Measurements from ENCODE around the gene PCARE.

DNA sequence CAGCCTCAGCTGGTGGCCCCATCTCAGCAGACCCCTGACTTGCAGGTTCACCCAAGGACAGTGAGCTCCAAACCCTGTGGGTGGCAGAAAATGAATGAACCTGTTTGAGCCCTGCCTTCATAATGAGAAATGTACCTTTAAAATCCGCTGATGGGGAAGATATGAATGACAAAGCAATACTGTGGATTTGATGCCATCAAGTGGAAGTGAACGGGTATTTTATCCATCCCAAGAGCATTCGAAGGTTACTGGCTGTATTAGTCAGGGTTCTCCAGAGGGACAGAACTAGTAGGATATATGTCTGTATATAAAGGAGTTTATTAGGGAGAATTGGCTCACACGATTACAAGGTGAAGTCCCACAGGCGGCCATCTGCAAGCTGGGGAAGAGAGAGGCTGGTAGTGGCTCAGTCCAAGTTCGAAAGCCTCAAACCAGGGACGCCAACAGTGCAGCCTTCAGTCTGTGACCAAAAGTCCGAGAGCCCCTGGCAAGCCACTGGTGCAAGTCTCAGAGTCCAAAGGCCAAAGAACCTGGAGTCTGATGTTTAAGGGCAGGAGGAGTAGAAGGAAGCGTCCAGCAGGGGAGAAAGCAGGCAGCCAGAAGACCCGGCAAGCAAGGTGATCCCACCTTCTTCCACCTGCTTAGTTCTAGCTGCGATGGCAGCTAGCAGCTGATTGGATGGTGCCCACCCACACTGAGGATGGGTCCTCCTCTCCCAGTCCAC, 61.1 kb downstream of the PCARE start:
- TF ChIP-seq ZBTB7A (tag by site-specific recombination; IDR thresholded peaks at IDR 0.05; ENCODE audit: low read depth) (no peak), ZNF777 (tag by site-specific recombination; IDR thresholded peaks at IDR 0.05; ENCODE audit: borderline replicate concordance) (no peak), ZSCAN23 (tag by site-specific recombination; IDR thresholded peaks at IDR 0.05) (no peak), ZNF571 (tag by site-specific recombination; IDR thresholded peaks at IDR 0.05) (no peak), ZNF785 (tag by site-specific recombination; IDR thresholded peaks at IDR 0.05) (no peak), ZNF530 (tag by site-specific recombination; IDR thresholded peaks at IDR 0.05; ENCODE audit: low read depth) (no peak), ZNF274 (IDR thresholded peaks at IDR 0.05; ENCODE audit: low read length) (no peak), ZNF274 (tag by site-specific recombination; IDR thresholded peaks at IDR 0.05; ENCODE audit: borderline replicate concordance) (no peak), SP2 (tag by site-specific recombination; IDR thresholded peaks at IDR 0.05) (no peak), ZNF768 (tag by site-specific recombination; IDR thresholded peaks at IDR 0.05) (no peak)
- TF ChIP-seq, protein P1, sequence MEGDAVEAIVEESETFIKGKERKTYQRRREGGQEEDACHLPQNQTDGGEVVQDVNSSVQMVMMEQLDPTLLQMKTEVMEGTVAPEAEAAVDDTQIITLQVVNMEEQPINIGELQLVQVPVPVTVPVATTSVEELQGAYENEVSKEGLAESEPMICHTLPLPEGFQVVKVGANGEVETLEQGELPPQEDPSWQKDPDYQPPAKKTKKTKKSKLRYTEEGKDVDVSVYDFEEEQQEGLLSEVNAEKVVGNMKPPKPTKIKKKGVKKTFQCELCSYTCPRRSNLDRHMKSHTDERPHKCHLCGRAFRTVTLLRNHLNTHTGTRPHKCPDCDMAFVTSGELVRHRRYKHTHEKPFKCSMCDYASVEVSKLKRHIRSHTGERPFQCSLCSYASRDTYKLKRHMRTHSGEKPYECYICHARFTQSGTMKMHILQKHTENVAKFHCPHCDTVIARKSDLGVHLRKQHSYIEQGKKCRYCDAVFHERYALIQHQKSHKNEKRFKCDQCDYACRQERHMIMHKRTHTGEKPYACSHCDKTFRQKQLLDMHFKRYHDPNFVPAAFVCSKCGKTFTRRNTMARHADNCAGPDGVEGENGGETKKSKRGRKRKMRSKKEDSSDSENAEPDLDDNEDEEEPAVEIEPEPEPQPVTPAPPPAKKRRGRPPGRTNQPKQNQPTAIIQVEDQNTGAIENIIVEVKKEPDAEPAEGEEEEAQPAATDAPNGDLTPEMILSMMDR (tag by site-specific recombination; IDR thresholded peaks at IDR 0.05), result no peak
- TF ChIP-seq, protein P2, sequence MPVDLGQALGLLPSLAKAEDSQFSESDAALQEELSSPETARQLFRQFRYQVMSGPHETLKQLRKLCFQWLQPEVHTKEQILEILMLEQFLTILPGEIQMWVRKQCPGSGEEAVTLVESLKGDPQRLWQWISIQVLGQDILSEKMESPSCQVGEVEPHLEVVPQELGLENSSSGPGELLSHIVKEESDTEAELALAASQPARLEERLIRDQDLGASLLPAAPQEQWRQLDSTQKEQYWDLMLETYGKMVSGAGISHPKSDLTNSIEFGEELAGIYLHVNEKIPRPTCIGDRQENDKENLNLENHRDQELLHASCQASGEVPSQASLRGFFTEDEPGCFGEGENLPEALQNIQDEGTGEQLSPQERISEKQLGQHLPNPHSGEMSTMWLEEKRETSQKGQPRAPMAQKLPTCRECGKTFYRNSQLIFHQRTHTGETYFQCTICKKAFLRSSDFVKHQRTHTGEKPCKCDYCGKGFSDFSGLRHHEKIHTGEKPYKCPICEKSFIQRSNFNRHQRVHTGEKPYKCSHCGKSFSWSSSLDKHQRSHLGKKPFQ (tag by site-specific recombination; IDR thresholded peaks at IDR 0.05), result no peak
- TF ChIP-seq, protein P3, sequence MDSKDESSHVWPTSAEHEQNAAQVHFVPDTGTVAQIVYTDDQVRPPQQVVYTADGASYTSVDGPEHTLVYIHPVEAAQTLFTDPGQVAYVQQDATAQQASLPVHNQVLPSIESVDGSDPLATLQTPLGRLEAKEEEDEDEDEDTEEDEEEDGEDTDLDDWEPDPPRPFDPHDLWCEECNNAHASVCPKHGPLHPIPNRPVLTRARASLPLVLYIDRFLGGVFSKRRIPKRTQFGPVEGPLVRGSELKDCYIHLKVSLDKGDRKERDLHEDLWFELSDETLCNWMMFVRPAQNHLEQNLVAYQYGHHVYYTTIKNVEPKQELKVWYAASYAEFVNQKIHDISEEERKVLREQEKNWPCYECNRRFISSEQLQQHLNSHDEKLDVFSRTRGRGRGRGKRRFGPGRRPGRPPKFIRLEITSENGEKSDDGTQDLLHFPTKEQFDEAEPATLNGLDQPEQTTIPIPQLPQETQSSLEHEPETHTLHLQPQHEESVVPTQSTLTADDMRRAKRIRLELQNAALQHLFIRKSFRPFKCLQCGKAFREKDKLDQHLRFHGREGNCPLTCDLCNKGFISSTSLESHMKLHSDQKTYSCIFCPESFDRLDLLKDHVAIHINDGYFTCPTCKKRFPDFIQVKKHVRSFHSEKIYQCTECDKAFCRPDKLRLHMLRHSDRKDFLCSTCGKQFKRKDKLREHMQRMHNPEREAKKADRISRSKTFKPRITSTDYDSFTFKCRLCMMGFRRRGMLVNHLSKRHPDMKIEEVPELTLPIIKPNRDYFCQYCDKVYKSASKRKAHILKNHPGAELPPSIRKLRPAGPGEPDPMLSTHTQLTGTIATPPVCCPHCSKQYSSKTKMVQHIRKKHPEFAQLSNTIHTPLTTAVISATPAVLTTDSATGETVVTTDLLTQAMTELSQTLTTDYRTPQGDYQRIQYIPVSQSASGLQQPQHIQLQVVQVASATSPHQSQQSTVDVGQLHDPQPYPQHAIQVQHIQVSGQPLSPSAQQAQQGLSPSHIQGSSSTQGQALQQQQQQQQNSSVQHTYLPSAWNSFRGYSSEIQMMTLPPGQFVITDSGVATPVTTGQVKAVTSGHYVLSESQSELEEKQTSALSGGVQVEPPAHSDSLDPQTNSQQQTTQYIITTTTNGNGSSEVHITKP (tag by site-specific recombination; IDR thresholded peaks at IDR 0.05), result no peak
- TF ChIP-seq, protein P4, sequence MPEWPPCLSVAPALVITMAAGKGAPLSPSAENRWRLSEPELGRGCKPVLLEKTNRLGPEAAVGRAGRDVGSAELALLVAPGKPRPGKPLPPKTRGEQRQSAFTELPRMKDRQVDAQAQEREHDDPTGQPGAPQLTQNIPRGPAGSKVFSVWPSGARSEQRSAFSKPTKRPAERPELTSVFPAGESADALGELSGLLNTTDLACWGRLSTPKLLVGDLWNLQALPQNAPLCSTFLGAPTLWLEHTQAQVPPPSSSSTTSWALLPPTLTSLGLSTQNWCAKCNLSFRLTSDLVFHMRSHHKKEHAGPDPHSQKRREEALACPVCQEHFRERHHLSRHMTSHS (tag by site-specific recombination; IDR thresholded peaks at IDR 0.05), result no peak
- TF ChIP-seq, protein P5, sequence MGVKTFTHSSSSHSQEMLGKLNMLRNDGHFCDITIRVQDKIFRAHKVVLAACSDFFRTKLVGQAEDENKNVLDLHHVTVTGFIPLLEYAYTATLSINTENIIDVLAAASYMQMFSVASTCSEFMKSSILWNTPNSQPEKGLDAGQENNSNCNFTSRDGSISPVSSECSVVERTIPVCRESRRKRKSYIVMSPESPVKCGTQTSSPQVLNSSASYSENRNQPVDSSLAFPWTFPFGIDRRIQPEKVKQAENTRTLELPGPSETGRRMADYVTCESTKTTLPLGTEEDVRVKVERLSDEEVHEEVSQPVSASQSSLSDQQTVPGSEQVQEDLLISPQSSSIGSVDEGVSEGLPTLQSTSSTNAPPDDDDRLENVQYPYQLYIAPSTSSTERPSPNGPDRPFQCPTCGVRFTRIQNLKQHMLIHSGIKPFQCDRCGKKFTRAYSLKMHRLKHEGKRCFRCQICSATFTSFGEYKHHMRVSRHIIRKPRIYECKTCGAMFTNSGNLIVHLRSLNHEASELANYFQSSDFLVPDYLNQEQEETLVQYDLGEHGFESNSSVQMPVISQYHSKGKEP (tag by site-specific recombination; IDR thresholded peaks at IDR 0.05), result no peak

All from HEK293 (cell line).